IMR-90 (cell line): ENCODE results near the gene S100A4. TPM values are rescaled to one million over a fixed set of nuclear protein-coding genes. Genes with fewer than 3 reads are reported as not detected.

Experiments used
- ATAC-seq: fragments of 200-7000 bp; cut with Tn5 transposase; 2 replicates; pipeline ENCODE4 v1.9.1; 2020; ENCODE audit warnings: low read depth, mild to moderate bottlenecking, moderate library complexity
- BruUV-seq: library from RNA; stranded (reverse); fragments of 400-500 nt; replicated peaks from 2 replicates; lab custom pipeline; 2021; lab: Mats Ljungman, UMichigan
- CTCF ChIA-PET: fragments of 300-600 bp; formaldehyde crosslinking; extraction: SDS; loops from one replicate; lab custom pipeline; 2021; ENCODE audit warnings: antibody characterized with exemption; lab: Yijun Ruan, JAX
- POLR2A ChIA-PET: fragments of 300-600 bp; sonication (Branson Sonifier 250); formaldehyde crosslinking; loops from one replicate; lab custom pipeline; 2022; ENCODE audit warnings: antibody characterized with exemption; ENCODE audit not compliant: unreplicated experiment; lab: Charles Lee
- DNase-seq: peaks from one replicate; pipeline ENCODE4 v3.0.0; 2013
- H2AFZ ChIP-seq: replicated peaks from 2 replicates; pipeline ENCODE3; 2013; ENCODE audit warnings: low read length, mild to moderate bottlenecking; ENCODE audit not compliant: poor library complexity
- H2AK5ac ChIP-seq: 2 replicates; pipeline ENCODE4 v1.6.1; 2013; ENCODE audit warnings: low read depth, low read length, inconsistent platforms
- H2AK9ac ChIP-seq: replicated peaks from 2 replicates; pipeline ENCODE3; 2013; ENCODE audit warnings: mild to moderate bottlenecking, low read depth, low read length, moderate library complexity; ENCODE audit not compliant: poor library complexity
- H2BK120ac ChIP-seq: 2 replicates; pipeline ENCODE4 v1.6.1; 2013; ENCODE audit warnings: low read depth, low read length, inconsistent platforms
- H2BK15ac ChIP-seq: 3 replicates; pipeline ENCODE4 v1.6.1; 2013; ENCODE audit warnings: low read depth, low read length, inconsistent platforms
- H2BK20ac ChIP-seq: 2 replicates; pipeline ENCODE4 v1.6.1; 2013; ENCODE audit warnings: low read depth, mild to moderate bottlenecking, inconsistent platforms, low read length, moderate library complexity
- H2BK5ac ChIP-seq: 2 replicates; pipeline ENCODE4 v1.6.1; 2013; ENCODE audit warnings: mild to moderate bottlenecking, low read depth, low read length, inconsistent platforms; ENCODE audit not compliant: poor library complexity, severe bottlenecking
- H3K14ac ChIP-seq: replicated peaks from 2 replicates; pipeline ENCODE4 v1.6.1; 2013; ENCODE audit warnings: low read depth, low read length, inconsistent platforms
- H3K18ac ChIP-seq: 2 replicates; pipeline ENCODE4 v1.6.1; 2013; ENCODE audit warnings: low read depth, low read length, control low read depth
- H3K23ac ChIP-seq: 2 replicates; pipeline ENCODE4 v1.6.1; 2013; ENCODE audit warnings: low read depth, low read length, inconsistent platforms
- H3K27ac ChIP-seq: 2 replicates; pipeline ENCODE4 v1.5.1; 2013; ENCODE audit warnings: mild to moderate bottlenecking, control low read depth, low read length; ENCODE audit not compliant: insufficient read depth
- H3K27me3 ChIP-seq: 2 replicates; pipeline ENCODE4 v1.6.1; 2013; ENCODE audit warnings: low read length; ENCODE audit not compliant: control insufficient read depth, insufficient read depth
- H3K36me3 ChIP-seq: 2 replicates; pipeline ENCODE4 v1.6.1; 2013; ENCODE audit warnings: low read length, mixed read lengths; ENCODE audit not compliant: control insufficient read depth, insufficient read depth
- H3K4ac ChIP-seq: 2 replicates; pipeline ENCODE4 v1.6.1; 2013; ENCODE audit warnings: low read depth, low read length, inconsistent platforms
- H3K4me1 ChIP-seq: 2 replicates; pipeline ENCODE4 v1.6.1; 2013; ENCODE audit warnings: low read length, mixed read lengths; ENCODE audit not compliant: control insufficient read depth, insufficient read depth
- H3K4me2 ChIP-seq: 2 replicates; pipeline ENCODE4 v1.6.1; 2013; ENCODE audit warnings: low read depth, mild to moderate bottlenecking, control low read depth, low read length, moderate library complexity
- H3K4me3 ChIP-seq: 2 replicates; pipeline ENCODE4 v1.5.1; 2013; ENCODE audit warnings: low read depth, mild to moderate bottlenecking, control low read depth, low read length, moderate library complexity; ENCODE audit not compliant: insufficient read depth
- H3K56ac ChIP-seq: 2 replicates; pipeline ENCODE4 v1.6.1; 2013; ENCODE audit warnings: low read length, inconsistent platforms; ENCODE audit not compliant: insufficient read depth; ENCODE audit errors: extremely low read depth
- H3K79me1 ChIP-seq, 2 experiments: 2 replicates each; pipeline ENCODE4 v1.6.1; 2013; ENCODE audit warnings: low read length in 2 of 2, inconsistent platforms in 1 of 2, low read depth in 1 of 2
- H3K9ac ChIP-seq: 2 replicates; pipeline ENCODE4 v1.6.1; 2013; ENCODE audit warnings: low read depth, low read length, control low read depth
- H3K9me1 ChIP-seq: 2 replicates; pipeline ENCODE4 v1.6.1; 2013; ENCODE audit warnings: low read length, inconsistent platforms; ENCODE audit not compliant: insufficient read depth
- H3K9me3 ChIP-seq: 2 replicates; pipeline ENCODE4 v1.6.1; 2013; ENCODE audit warnings: low read length; ENCODE audit not compliant: control insufficient read depth, insufficient read depth
- H4K20me1 ChIP-seq: 2 replicates; pipeline ENCODE4 v1.6.1; 2013; ENCODE audit warnings: low read length, inconsistent platforms; ENCODE audit not compliant: insufficient read depth
- H4K5ac ChIP-seq: 2 replicates; pipeline ENCODE4 v1.6.1; 2013; ENCODE audit warnings: mild to moderate bottlenecking, low read depth, low read length, control low read depth
- H4K8ac ChIP-seq, 2 experiments: 2 replicates each; pipeline ENCODE4 v1.6.1; 2013; ENCODE audit warnings: low read depth in 2 of 2, low read length in 2 of 2, control low read depth in 1 of 2, inconsistent platforms in 1 of 2
- H4K91ac ChIP-seq: 2 replicates; pipeline ENCODE4 v1.6.1; 2013; ENCODE audit warnings: low read depth, low read length, inconsistent platforms; ENCODE audit not compliant: insufficient read depth
- CTCF ChIP-seq: conservative IDR thresholded peaks from 2 replicates; pipeline ENCODE4 v1.5.1; 2012; ENCODE audit warnings: mild to moderate bottlenecking, low read depth, low read length, improper control_type of control experiment
- MAFK ChIP-seq: IDR thresholded peaks from 2 replicates; pipeline ENCODE4 v1.6.1; 2012; ENCODE audit warnings: low read depth, low read length, improper control_type of control experiment
- MAZ ChIP-seq: IDR thresholded peaks from 2 replicates; pipeline ENCODE4 v1.6.1; 2012; ENCODE audit warnings: low read depth, mild to moderate bottlenecking, low read length, improper control_type of control experiment, moderate library complexity, borderline replicate concordance
- MXI1 ChIP-seq: IDR thresholded peaks from 2 replicates; pipeline ENCODE4 v1.6.1; 2012; ENCODE audit warnings: low read depth, mild to moderate bottlenecking, low read length, moderate library complexity, borderline replicate concordance
- NFE2L2 ChIP-seq: fragments of 150-350 bp; IDR thresholded peaks from 2 replicates; pipeline ENCODE4 v1.6.1; 2016; ENCODE audit warnings: low read depth, mild to moderate bottlenecking, low read length
- POLR2A ChIP-seq: IDR thresholded peaks from 2 replicates; pipeline ENCODE4 v1.6.1; 2012; ENCODE audit warnings: mild to moderate bottlenecking, low read depth, low read length
- SMC3 ChIP-seq: fragments of 150-350 bp; IDR thresholded peaks from 2 replicates; pipeline ENCODE4 v1.6.1; 2016; ENCODE audit warnings: low read depth, mild to moderate bottlenecking, antibody characterized with exemption, low read length, moderate library complexity
- WGBS, 2 experiments: methylation state at CpG; one replicate each; pipeline versions ENCODE4 v1.1.5 to v1.1.7; 2013; ENCODE audit warnings: missing lambda C conversion rate in 2 of 2; ENCODE audit not compliant: insufficient read length in 1 of 2; ENCODE audit errors: extremely low coverage in 2 of 2; 5-methylcytosine and 5-hydroxymethylcytosine counted together
- dilution Hi-C: fragments of 300-500 bp; cut with HindIII; formaldehyde crosslinking; loops from one replicate; pipeline ENCODE4 v1.14.3; 2018; ENCODE audit warnings: low sequenced_read_pairs; ENCODE audit not compliant: unreplicated experiment
- in situ Hi-C: fragments of 300-500 bp; cut with MboI; formaldehyde crosslinking; loops from 3 replicates; pipeline ENCODE4 v1.14.3; 2019; ENCODE audit warnings: low sequenced_read_pairs, inconsistent platforms, mixed read lengths
- intact Hi-C: fragments of 100-400 bp; cut with micrococcal nuclease; formaldehyde crosslinking; loops from 2 replicates; pipeline ENCODE4 v1.10.0; 2022
- polyA plus RNA-seq, 3 experiments: library from polyadenylated mRNA; depleted of rRNA; stranded (reverse); fragments of >200 nt; gene quantifications; 2 replicates each; pipeline ENCODE4 v1.2.3, GENCODE V29; 2012; ENCODE audit warnings: low replicate concordance in 1 of 3
- total RNA-seq: library from RNA; depleted of rRNA; stranded (reverse); fragments of >200 nt; gene quantifications from 2 replicates; pipeline ENCODE4 v1.2.3, GENCODE V29; 2012

Gene S100A4
- total and polyA plus RNA-seq, 2 of the 4 experiments (the other 2 are of a cell fraction): 5.6 to 16.6 TPM

- in situ Hi-C loops: no loop called here
- CTCF ChIA-PET: interaction anchor here (0.6 to 0.7 kb wide), 2 partner anchors 10 to 16 kb away, joined by 7 to 9 read pairs; no protein-coding TSS in a partner anchor
- Histone ChIP-seq H3K36me3 (no peaks in the 10 kb centered on the region), H3K56ac (no peak overlapping the region), H3K27ac (no peak overlapping the region), H2BK15ac (no peak overlapping the region), H3K4ac (no peak overlapping the region), H3K4me2 (no peak overlapping the region), H2BK5ac (no peak overlapping the region), H3K9me3 (no peaks in the 10 kb centered on the region), H3K9ac (no peak overlapping the region), H4K20me1 (no peaks in the 10 kb centered on the region), H4K8ac (no peak overlapping the region), H2AK9ac (no peak overlapping the region), H4K91ac (no peak overlapping the region), H2AFZ (no peak overlapping the region), H2BK20ac (no peak overlapping the region), H3K4me1 (peaks cover 12% of the 10 kb centered on the region), H2BK120ac (no peak overlapping the region), H3K4me3 (no peak overlapping the region), H3K27me3 (no peaks in the 10 kb centered on the region), H3K9me1 (peaks cover 16% of the 10 kb centered on the region), H2AK5ac (no peak overlapping the region), H4K5ac (no peak overlapping the region), H3K18ac (no peak overlapping the region), H3K23ac (no peak overlapping the region), H3K79me1 (0 out of 4 replicates have a peak, but pooled peaks cover 0 to 1% of the 10 kb centered on the region in 2 experiments), H3K14ac (no peak overlapping the region)
- dilution Hi-C loops: no loop called here
- DNase-seq (no peak), ATAC-seq (no peak)
- WGBS, 2 experiments: no CpG with 5 or more reads among the region's 3 CpGs
- POLR2A ChIA-PET: no interaction called here
- no TSS peak for BruUV-seq
- intact Hi-C loops: no loop called here
- TF ChIP-seq NFE2L2 (no peak), MXI1 (no peak), SMC3 (no peak), CTCF (no peak), MAZ (no peak), MAFK (no peak), POLR2A (no peak)
Observed at GRCh38 chr1:153557877-153558276, 12.3 kb upstream of the S100A4 start.
